ENCODE results near the gene GPR107. TPM values are rescaled to one million over a fixed set of nuclear protein-coding genes. Genes with fewer than 3 reads are reported as not detected.
A peak's percentile ranks its signal among the peaks of the same experiment; 100 is the strongest.

The GPR107 gene
- total RNA-seq, 2 experiments from 2014 or later: 18.2 to 19.0 TPM

- Mint-ChIP-seq H3K4me3 (no peak overlapping the region), H3K36me3 (ENCODE audit: low read depth) (peaks cover 9% of the 10 kb centered on the region), H3K27ac (no peak overlapping the region), H3K4me1 (ENCODE audit: low read depth) (peaks cover 16% of the 10 kb centered on the region), H3K27me3 (no peaks in the 10 kb centered on the region), H3K9me3 (no peaks in the 10 kb centered on the region)
- ChIA-PET POLR2A (no interaction called here), CTCF (interaction anchor here (0.6 kb wide), 1 partner anchor 93 kb away, joined by 3 read pairs; no protein-coding TSS in a partner anchor)
- DNase-seq (no peak), ATAC-seq (no peak)
- intact Hi-C loops (cut with micrococcal nuclease): no loop called here
- TF ChIP-seq CTCF (IDR thresholded peaks at IDR 0.05): no peak
These were observed 6.6 kb downstream of the GPR107 start for GRCh38 chr9:130060296-130060695.

- Mint-ChIP-seq H3K27me3 (no peaks in the 10 kb centered on the region), H3K27ac (no peak overlapping the region), H3K9me3 (no peaks in the 10 kb centered on the region), H3K4me1 (ENCODE audit: low read depth) (peaks cover 21% of the 10 kb centered on the region), H3K4me3 (no peak overlapping the region), H3K36me3 (ENCODE audit: low read depth) (peaks cover 11% of the 10 kb centered on the region)
- ChIA-PET CTCF (no interaction called here), POLR2A (interaction anchor here (0.9 kb wide), 1 partner anchor 9 kb away, joined by 3 read pairs; the partner anchor contains the start of gene GPR107)
- TF ChIP-seq CTCF (IDR thresholded peaks at IDR 0.05): no peak
- DNase-seq (no peak), ATAC-seq (no peak)
- intact Hi-C loops (cut with micrococcal nuclease): no loop called here
These were observed 9.0 kb downstream of the GPR107 start for GRCh38 chr9:130062750-130063149.

- ChIA-PET CTCF (interaction anchor here (1.1 to 1.7 kb wide), 2 partner anchors 10 to 179 kb away, joined by 3 read pairs; partner anchors contain the start of gene GPR107), POLR2A (interaction anchor here (0.6 to 1.0 kb wide), 2 partner anchors 17 to 132 kb away, joined by 3 to 5 read pairs; no protein-coding TSS in a partner anchor)
- no peak for DNase-seq
- no peak for ATAC-seq
- H3K4me1 Mint-ChIP-seq (ENCODE audit: low read depth): peaks cover 26% of the 10 kb centered on the region
- no peak overlapping the region for H3K27ac Mint-ChIP-seq
- intact Hi-C loops (cut with micrococcal nuclease): no loop called here
- no peak for TF ChIP-seq CTCF (IDR thresholded peaks at IDR 0.05)
- H3K27me3 Mint-ChIP-seq: no peaks in the 10 kb centered on the region
- H3K36me3 Mint-ChIP-seq (ENCODE audit: low read depth): peaks cover 1% of the 10 kb centered on the region
- no peaks in the 10 kb centered on the region for H3K9me3 Mint-ChIP-seq
- no peak overlapping the region for H3K4me3 Mint-ChIP-seq
These were observed 10.9 kb downstream of the GPR107 start for GRCh38 chr9:130064621-130065020.

GRCh38 chr9:130069048-130069447 lies 15.3 kb downstream of the GPR107 start:
- no peak overlapping the region for H3K4me3 Mint-ChIP-seq

More at GRCh38 chr9:130069048-130069447, 15.3 kb downstream of the GPR107 start:
- peak overlapping the region; percentile 61 for H3K27ac Mint-ChIP-seq
- peaks cover 3% of the 10 kb centered on the region for H3K36me3 Mint-ChIP-seq (ENCODE audit: low read depth)
- ChIA-PET CTCF (interaction anchor here (0.9 to 5.7 kb wide), 5 partner anchors 11 to 39 kb away, joined by 3 to 31 read pairs (median 4); no protein-coding TSS in a partner anchor), POLR2A (interaction anchor here (0.6 to 2.1 kb wide), 3 partner anchors 10 to 93 kb away, joined by 3 to 4 read pairs (median 3); no protein-coding TSS in a partner anchor)
- no peaks in the 10 kb centered on the region for H3K9me3 Mint-ChIP-seq
- TF ChIP-seq CTCF (IDR thresholded peaks at IDR 0.05): no peak
- H3K4me1 Mint-ChIP-seq (ENCODE audit: low read depth): peaks cover 30% of the 10 kb centered on the region
- DNase-seq: no peak
- intact Hi-C loops (cut with micrococcal nuclease): no loop called here
- H3K27me3 Mint-ChIP-seq: no peaks in the 10 kb centered on the region
- peak; percentile 20 for ATAC-seq

All from activated CD8-positive, alpha-beta T cell treated with anti-CD3 and anti-CD28 coated beads for 36 hours (primary cell).